KMS-11 (cell line): ENCODE measurements around the gene MACIR.

Experiments used
- H2AFZ ChIP-seq: fragments of 200-600 bp; sonication (generic); 2 replicates; pipeline ENCODE4 v1.6.1; 2016; ENCODE audit warnings: antibody characterized with exemption, mixed run types, low read depth
- H3K27ac ChIP-seq: fragments of 200-600 bp; sonication (generic); 2 replicates; pipeline ENCODE4 v1.6.1; 2016; ENCODE audit warnings: mild to moderate bottlenecking, mixed run types
- H3K27me3 ChIP-seq: fragments of 200-600 bp; sonication (generic); 2 replicates; pipeline ENCODE4 v1.6.1; 2017; ENCODE audit warnings: mild to moderate bottlenecking, low read depth, mixed run types, moderate library complexity; ENCODE audit not compliant: insufficient read depth
- H3K36me3 ChIP-seq: fragments of 200-600 bp; sonication (generic); 2 replicates; pipeline ENCODE4 v1.6.1; 2017; ENCODE audit warnings: mild to moderate bottlenecking, mixed run types; ENCODE audit not compliant: insufficient read depth
- H3K4me1 ChIP-seq: fragments of 200-600 bp; sonication (generic); 2 replicates; pipeline ENCODE4 v1.6.1; 2016; ENCODE audit warnings: mild to moderate bottlenecking, low read depth, mixed run types; ENCODE audit not compliant: poor library complexity, severe bottlenecking
- H3K4me2 ChIP-seq: fragments of 200-600 bp; sonication (generic); 2 replicates; pipeline ENCODE4 v1.7.0; 2016; ENCODE audit warnings: mild to moderate bottlenecking, mixed run types
- H3K4me3 ChIP-seq: fragments of 200-600 bp; sonication (generic); IDR thresholded peaks from 2 replicates; pipeline ENCODE4 v1.6.1; 2017; ENCODE audit warnings: low read depth, low read length, mixed read lengths; ENCODE audit not compliant: insufficient read depth
- H3K79me2 ChIP-seq: fragments of 200-600 bp; sonication (generic); 2 replicates; pipeline ENCODE4 v1.6.1; 2016; ENCODE audit warnings: low read depth, mixed run types; ENCODE audit not compliant: insufficient read depth
- H3K9ac ChIP-seq: fragments of 200-600 bp; sonication (generic); 2 replicates; pipeline ENCODE4 v1.6.1; 2016; ENCODE audit warnings: mild to moderate bottlenecking, mixed run types
- H4K20me1 ChIP-seq: fragments of 200-600 bp; sonication (generic); 2 replicates; pipeline ENCODE4 v1.6.1; 2016; ENCODE audit warnings: mild to moderate bottlenecking, mixed run types; ENCODE audit not compliant: insufficient read depth
- TF ChIP-seq, protein P1 (sequence below): fragments of 200-600 bp; sonication (generic); conservative IDR thresholded peaks from 2 replicates; pipeline ENCODE4 v1.6.1; 2017; ENCODE audit warnings: low read depth, mild to moderate bottlenecking, antibody characterized with exemption, low read length, moderate library complexity, mixed read lengths

The MACIR gene

DNA sequence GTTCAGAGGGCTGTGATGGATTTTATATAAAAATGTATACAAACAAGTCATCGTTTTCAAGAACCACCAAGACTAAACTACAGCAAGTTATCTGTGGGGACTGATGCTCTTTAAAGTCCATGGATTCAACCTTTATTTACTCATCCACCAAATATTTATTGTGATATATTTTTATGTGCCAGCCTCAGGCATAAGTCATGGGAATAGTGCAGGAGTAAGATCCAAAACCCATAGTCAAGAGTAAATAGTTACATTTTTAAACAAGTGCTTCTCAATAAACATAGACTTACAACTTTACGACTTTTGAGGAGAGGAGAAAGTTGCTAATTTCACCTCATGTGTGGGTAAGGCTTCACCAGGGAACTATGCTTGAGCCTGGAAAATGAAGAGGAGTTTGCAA is 24.6 kb downstream of the MACIR start:
- H4K20me1 ChIP-seq, result no peaks in the 10 kb centered on the region
- no peak overlapping the region for H3K4me3 ChIP-seq
- no peak overlapping the region for H3K27ac ChIP-seq
- H3K27me3 ChIP-seq, result no peaks in the 10 kb centered on the region
- TF ChIP-seq, protein P1, sequence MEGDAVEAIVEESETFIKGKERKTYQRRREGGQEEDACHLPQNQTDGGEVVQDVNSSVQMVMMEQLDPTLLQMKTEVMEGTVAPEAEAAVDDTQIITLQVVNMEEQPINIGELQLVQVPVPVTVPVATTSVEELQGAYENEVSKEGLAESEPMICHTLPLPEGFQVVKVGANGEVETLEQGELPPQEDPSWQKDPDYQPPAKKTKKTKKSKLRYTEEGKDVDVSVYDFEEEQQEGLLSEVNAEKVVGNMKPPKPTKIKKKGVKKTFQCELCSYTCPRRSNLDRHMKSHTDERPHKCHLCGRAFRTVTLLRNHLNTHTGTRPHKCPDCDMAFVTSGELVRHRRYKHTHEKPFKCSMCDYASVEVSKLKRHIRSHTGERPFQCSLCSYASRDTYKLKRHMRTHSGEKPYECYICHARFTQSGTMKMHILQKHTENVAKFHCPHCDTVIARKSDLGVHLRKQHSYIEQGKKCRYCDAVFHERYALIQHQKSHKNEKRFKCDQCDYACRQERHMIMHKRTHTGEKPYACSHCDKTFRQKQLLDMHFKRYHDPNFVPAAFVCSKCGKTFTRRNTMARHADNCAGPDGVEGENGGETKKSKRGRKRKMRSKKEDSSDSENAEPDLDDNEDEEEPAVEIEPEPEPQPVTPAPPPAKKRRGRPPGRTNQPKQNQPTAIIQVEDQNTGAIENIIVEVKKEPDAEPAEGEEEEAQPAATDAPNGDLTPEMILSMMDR, result no peak
- no peak overlapping the region for H2AFZ ChIP-seq
- H3K79me2 ChIP-seq, result no peaks in the 10 kb centered on the region
- no peak overlapping the region for H3K4me2 ChIP-seq
- H3K9ac ChIP-seq, result no peak overlapping the region
- H3K36me3 ChIP-seq, result no peaks in the 10 kb centered on the region
- no peaks in the 10 kb centered on the region for H3K4me1 ChIP-seq

DNA sequence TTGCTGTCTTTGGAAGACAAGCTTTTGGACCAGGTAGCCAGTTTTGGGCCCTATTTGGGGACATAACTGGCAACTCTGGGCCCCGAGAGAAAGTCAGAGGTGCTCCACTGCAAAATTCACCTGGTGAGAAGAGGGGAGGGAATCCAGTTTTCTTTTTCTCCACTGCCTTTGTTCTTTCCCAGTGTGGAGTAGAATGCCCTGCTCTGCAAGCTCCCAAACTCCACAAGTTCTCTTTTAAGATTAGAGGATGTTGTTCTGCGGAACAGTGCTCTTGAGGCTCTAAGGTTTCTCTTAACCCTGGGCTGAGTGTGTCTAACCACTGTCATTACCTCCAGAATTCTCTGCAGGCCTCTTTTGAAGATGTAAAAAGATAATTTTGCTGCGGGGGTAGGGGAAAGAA is 25.3 kb downstream of the MACIR start:
- H4K20me1 ChIP-seq, result no peaks in the 10 kb centered on the region
- no peak overlapping the region for H3K9ac ChIP-seq
- TF ChIP-seq, protein P1, result no peak
- H3K4me1 ChIP-seq, result no peaks in the 10 kb centered on the region
- no peak overlapping the region for H3K4me3 ChIP-seq
- no peak overlapping the region for H3K4me2 ChIP-seq
- no peak overlapping the region for H3K27ac ChIP-seq
- H3K36me3 ChIP-seq, result no peaks in the 10 kb centered on the region
- no peak overlapping the region for H2AFZ ChIP-seq
- H3K27me3 ChIP-seq, result no peaks in the 10 kb centered on the region
- no peaks in the 10 kb centered on the region for H3K79me2 ChIP-seq

DNA sequence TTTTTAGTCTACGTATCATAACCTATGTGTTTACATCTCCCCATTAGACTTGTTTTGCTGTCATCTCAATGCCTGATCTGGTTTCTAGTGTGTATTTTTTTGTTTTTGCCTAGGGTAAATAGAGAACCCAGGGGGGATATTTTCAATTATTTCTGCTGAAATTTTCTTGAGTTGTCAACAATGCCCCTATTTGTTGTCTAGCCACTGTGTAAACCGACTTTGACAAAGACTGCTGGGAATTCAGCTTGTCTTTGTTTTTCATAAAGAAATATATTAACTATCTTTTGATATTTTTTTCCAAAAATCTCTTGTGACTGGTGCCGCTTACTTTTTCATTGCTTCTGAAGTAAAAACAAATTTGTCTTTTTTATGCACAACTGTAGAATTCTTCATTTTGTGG is 28.1 kb downstream of the MACIR start:
- Histone ChIP-seq H2AFZ (no peak overlapping the region), H3K36me3 (no peaks in the 10 kb centered on the region), H3K79me2 (no peaks in the 10 kb centered on the region), H4K20me1 (no peaks in the 10 kb centered on the region), H3K4me1 (no peaks in the 10 kb centered on the region), H3K9ac (no peak overlapping the region), H3K27ac (no peak overlapping the region), H3K27me3 (no peaks in the 10 kb centered on the region), H3K4me2 (no peak overlapping the region), H3K4me3 (no peak overlapping the region)
- TF ChIP-seq, protein P1, result no peak

DNA sequence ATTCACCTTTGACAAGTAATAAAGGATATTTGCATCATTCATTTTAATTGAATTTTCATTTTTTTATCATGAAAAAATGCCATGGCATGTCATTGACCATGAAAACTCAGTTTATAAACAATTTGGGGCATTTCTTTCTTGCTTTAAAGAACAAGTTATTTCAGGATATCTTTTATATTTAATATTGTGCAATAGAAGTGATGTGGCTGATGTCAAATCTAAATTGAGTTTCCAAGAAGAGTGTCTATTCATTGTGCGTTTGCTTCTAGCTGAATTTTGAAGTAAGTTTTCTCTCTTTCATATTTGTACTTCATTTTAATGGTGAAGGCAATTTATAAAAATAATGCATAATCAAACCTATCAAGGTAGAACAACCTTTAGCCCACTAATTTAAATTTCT is 30.5 kb downstream of the MACIR start:
- Histone ChIP-seq H4K20me1 (no peaks in the 10 kb centered on the region), H2AFZ (no peak overlapping the region), H3K9ac (no peak overlapping the region), H3K4me2 (no peak overlapping the region), H3K4me3 (no peak overlapping the region), H3K27ac (no peak overlapping the region), H3K4me1 (no peaks in the 10 kb centered on the region), H3K36me3 (no peaks in the 10 kb centered on the region), H3K79me2 (no peaks in the 10 kb centered on the region), H3K27me3 (no peaks in the 10 kb centered on the region)
- TF ChIP-seq, protein P1, result no peak

DNA sequence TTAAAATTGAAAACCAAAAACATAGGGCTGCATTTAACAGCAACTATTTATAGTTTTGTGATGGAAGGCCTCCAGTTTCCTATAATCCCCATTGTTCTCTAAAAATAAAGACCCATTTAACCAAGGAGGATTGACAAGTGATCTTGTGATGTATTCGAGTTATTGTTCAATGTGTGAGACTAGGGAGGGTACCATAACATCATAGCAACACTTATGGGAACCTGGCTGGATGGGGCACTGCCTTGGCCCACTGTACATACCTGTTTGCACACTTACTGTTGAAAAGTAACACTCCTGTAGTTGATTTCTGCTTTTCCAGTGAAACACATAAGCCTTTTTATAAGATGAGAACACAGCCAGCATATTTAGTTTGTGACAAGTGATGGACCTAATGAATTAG is 32.3 kb downstream of the MACIR start:
- Histone ChIP-seq H3K4me3 (no peak overlapping the region), H3K9ac (no peak overlapping the region), H3K27me3 (no peaks in the 10 kb centered on the region), H3K79me2 (no peaks in the 10 kb centered on the region), H3K4me1 (no peaks in the 10 kb centered on the region), H3K36me3 (no peaks in the 10 kb centered on the region), H4K20me1 (no peaks in the 10 kb centered on the region), H2AFZ (no peak overlapping the region), H3K4me2 (no peak overlapping the region), H3K27ac (no peak overlapping the region)
- TF ChIP-seq, protein P1, result no peak
